PC-9 (cell line): ENCODE results near the gene TMEM134. TPM values are rescaled to one million over a fixed set of nuclear protein-coding genes. Genes with fewer than 3 reads are reported as not detected.

ENCODE experiments used
- BruUV-seq: library from RNA; stranded (reverse); fragments of 400-500 nt; replicated peaks from 2 replicates; lab custom pipeline; 2021; lab: Mats Ljungman, UMichigan
- CTCF ChIA-PET: fragments of 300-600 bp; sonication (Branson Sonifier 250); formaldehyde crosslinking; loops from one replicate; lab custom pipeline; 2022; ENCODE audit warnings: antibody characterized with exemption; lab: Charles Lee
- POLR2A ChIA-PET: fragments of 300-600 bp; sonication (Branson Sonifier 250); formaldehyde crosslinking; loops from one replicate; lab custom pipeline; 2022; ENCODE audit warnings: antibody characterized with exemption; ENCODE audit not compliant: unreplicated experiment; lab: Charles Lee
- DNase-seq, 2 experiments: peaks; one replicate each; pipeline versions ENCODE4 v3.0.0 to v3.0.0-alpha.2; 2015 to 2022; ENCODE audit warnings: mixed read lengths in 1 of 2
- H2AFZ ChIP-seq: fragments of 200-600 bp; sonication (generic); 2 replicates; pipeline ENCODE4 v1.8.1; 2017; ENCODE audit warnings: antibody characterized with exemption
- H3F3A ChIP-seq: fragments of 200-600 bp; sonication (generic); 2 replicates; pipeline ENCODE4 v1.8.1; 2017; ENCODE audit warnings: antibody characterized with exemption, mild to moderate bottlenecking, low read depth; ENCODE audit not compliant: insufficient read depth
- H3K27ac ChIP-seq: fragments of 200-600 bp; sonication (generic); 2 replicates; pipeline ENCODE4 v1.6.1; 2016; ENCODE audit warnings: mixed run types
- H3K27me3 ChIP-seq: fragments of 200-600 bp; sonication (generic); 2 replicates; pipeline ENCODE4 v1.6.1; 2016; ENCODE audit warnings: low read depth, mixed run types; ENCODE audit not compliant: insufficient read depth
- H3K36me3 ChIP-seq: fragments of 200-600 bp; sonication (generic); 2 replicates; pipeline ENCODE4 v1.6.1; 2016; ENCODE audit warnings: low read depth, mixed run types
- H3K4me1 ChIP-seq: fragments of 200-600 bp; sonication (generic); replicated peaks from 2 replicates; pipeline ENCODE4 v1.6.1; 2016; ENCODE audit warnings: mixed run types; ENCODE audit not compliant: insufficient read depth
- H3K4me2 ChIP-seq: fragments of 200-600 bp; sonication (generic); 2 replicates; pipeline ENCODE4 v1.6.1; 2017; ENCODE audit warnings: mixed run types
- H3K4me3 ChIP-seq: fragments of 200-600 bp; sonication (generic); 2 replicates; pipeline ENCODE4 v1.6.1; 2016; ENCODE audit warnings: mixed run types
- H3K79me2 ChIP-seq: fragments of 200-600 bp; sonication (generic); 2 replicates; pipeline ENCODE4 v1.6.1; 2017; ENCODE audit warnings: low read depth, mixed run types
- H3K9me2 ChIP-seq: fragments of 200-600 bp; sonication (generic); 2 replicates; pipeline ENCODE4 v1.8.1; 2017; ENCODE audit warnings: mild to moderate bottlenecking; ENCODE audit not compliant: insufficient read depth
- H3K9me3 ChIP-seq: fragments of 200-600 bp; sonication (generic); 2 replicates; pipeline ENCODE4 v1.8.1; 2016; ENCODE audit warnings: low read depth; ENCODE audit not compliant: insufficient read depth
- H4K20me1 ChIP-seq: fragments of 200-600 bp; sonication (generic); 2 replicates; pipeline ENCODE4 v1.8.1; 2017; ENCODE audit not compliant: insufficient read depth
- EZH2 ChIP-seq: fragments of 200-600 bp; sonication (generic); IDR thresholded peaks from 2 replicates; pipeline ENCODE4 v1.8.0; 2017; ENCODE audit warnings: antibody characterized with exemption, low read depth
- intact Hi-C: fragments of 100-400 bp; cut with micrococcal nuclease; formaldehyde crosslinking; loops from one replicate; pipeline ENCODE4 v1.10.0; 2022; ENCODE audit not compliant: unreplicated experiment
- total RNA-seq: library from RNA; stranded (reverse); gene quantifications from 2 replicates; pipeline ENCODE4 v1.2.3, GENCODE V29; 2021
- TF ChIP-seq, protein P1 (sequence below): fragments of 200-600 bp; sonication (generic); conservative IDR thresholded peaks from 2 replicates; pipeline ENCODE4 v1.6.1; 2017; ENCODE audit warnings: mixed run types, antibody characterized with exemption, mild to moderate bottlenecking, moderate library complexity

Gene TMEM134
- total RNA-seq, 1 experiment from 2014 or later = 85.7 TPM

DNA sequence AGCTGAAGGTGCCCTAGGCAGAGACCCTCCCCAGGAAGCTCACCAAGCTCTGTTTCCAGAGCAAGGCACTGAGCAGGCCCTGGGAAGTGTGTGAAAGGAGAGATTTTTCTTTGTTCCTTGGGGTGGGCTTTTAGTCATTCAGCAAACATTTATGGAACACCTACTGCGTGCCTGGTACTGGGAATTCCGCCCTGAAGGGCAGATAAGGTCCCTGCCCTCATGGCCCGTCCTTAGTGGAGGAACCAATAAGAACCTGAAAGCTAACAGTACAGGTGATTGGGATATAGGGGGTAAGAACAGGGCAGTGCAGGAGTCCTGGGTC, 3.9 kb downstream of the TMEM134 start:
- Histone ChIP-seq H3K9me2 (no peaks in the 10 kb centered on the region), H2AFZ (peak overlapping the region; percentile 71), H3K27me3 (no peaks in the 10 kb centered on the region), H3K27ac (peak overlapping the region; percentile 96), H3K79me2 (peaks cover 41% of the 10 kb centered on the region), H4K20me1 (no peaks in the 10 kb centered on the region), H3F3A (peaks cover 43% of the 10 kb centered on the region), H3K4me2 (peak overlapping the region; percentile 88), H3K4me3 (peak overlapping the region; percentile 93), H3K36me3 (no peaks in the 10 kb centered on the region), H3K4me1 (peaks cover 45% of the 10 kb centered on the region), H3K9me3 (no peaks in the 10 kb centered on the region)
- intact Hi-C loops = loop anchor here (5.0 kb wide), 2 partner anchors 113 to 117 kb away; partner anchors contain the start of genes GSTP1 and POLD4
- TF ChIP-seq, protein P1, sequence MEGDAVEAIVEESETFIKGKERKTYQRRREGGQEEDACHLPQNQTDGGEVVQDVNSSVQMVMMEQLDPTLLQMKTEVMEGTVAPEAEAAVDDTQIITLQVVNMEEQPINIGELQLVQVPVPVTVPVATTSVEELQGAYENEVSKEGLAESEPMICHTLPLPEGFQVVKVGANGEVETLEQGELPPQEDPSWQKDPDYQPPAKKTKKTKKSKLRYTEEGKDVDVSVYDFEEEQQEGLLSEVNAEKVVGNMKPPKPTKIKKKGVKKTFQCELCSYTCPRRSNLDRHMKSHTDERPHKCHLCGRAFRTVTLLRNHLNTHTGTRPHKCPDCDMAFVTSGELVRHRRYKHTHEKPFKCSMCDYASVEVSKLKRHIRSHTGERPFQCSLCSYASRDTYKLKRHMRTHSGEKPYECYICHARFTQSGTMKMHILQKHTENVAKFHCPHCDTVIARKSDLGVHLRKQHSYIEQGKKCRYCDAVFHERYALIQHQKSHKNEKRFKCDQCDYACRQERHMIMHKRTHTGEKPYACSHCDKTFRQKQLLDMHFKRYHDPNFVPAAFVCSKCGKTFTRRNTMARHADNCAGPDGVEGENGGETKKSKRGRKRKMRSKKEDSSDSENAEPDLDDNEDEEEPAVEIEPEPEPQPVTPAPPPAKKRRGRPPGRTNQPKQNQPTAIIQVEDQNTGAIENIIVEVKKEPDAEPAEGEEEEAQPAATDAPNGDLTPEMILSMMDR = no peak
- no peak for TF ChIP-seq EZH2
- ChIA-PET CTCF (interaction anchor here (0.8 kb wide), 1 partner anchor 112 kb away, joined by 4 read pairs; the partner anchor contains the start of gene POLD4), POLR2A (interaction anchor here (0.6 kb wide), 2 partner anchors 44 to 169 kb away, joined by 3 to 18 read pairs; no protein-coding TSS in a partner anchor)
- BruUV-seq = no TSS peak
- DNase-seq = peak; percentile 22 to 84

DNA sequence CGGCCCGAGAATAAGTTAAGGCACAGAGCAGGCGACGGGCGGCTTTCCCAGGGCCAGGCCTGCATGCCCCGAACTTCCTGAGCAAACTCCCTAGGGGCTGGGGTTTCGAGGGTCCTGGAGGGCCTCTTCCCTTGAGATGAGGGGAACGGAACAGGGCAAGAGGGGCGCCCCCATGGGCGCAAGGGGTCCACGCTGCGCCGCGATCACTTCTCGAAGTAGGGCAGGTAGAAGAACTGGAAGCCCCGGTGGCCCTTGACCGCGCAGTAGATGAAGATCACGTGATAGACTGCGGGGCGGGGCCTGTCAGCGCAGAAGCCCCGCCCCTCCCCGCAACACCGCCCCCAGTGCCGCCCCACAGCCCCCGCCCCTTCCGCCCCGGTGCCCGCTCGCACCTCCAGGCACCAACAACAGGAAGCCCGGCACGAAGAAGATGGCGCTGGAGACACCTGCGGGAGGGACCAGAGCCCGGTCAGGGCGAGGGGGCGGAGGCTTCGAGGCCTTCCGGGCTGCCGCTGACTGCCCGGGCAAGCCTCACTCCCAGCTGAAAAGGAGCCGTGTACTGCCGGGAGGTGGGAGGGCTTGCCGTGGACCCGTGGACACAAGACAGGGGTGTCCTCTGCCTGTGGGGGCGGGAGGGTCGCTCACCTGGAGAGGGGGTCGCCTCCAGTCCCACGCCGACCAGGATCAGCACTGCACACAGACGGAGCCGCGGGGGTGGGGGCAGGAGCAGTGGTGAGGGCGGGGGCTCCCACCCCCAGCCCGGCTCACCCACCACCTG, 4.5 kb downstream of the TMEM134 start:
- ChIA-PET CTCF (interaction anchor here (0.8 kb wide), 1 partner anchor 111 kb away, joined by 4 read pairs; the partner anchor contains the start of gene POLD4), POLR2A (interaction anchor here (0.6 kb wide), 1 partner anchor 43 kb away, joined by 3 read pairs; no protein-coding TSS in a partner anchor)
- H3K4me3 ChIP-seq = peak overlapping the region; percentile 93
- TSS peak; percentile 68 for BruUV-seq
- H4K20me1 ChIP-seq = no peaks in the 10 kb centered on the region
- H3K9me3 ChIP-seq = no peaks in the 10 kb centered on the region
- peak overlapping the region; percentile 96 for H3K27ac ChIP-seq
- no peaks in the 10 kb centered on the region for H3K36me3 ChIP-seq
- H3K4me2 ChIP-seq = peak overlapping the region; percentile 88
- H2AFZ ChIP-seq = peak overlapping the region; percentile 82
- intact Hi-C loops = loop anchor here (1.0 to 5.0 kb wide), 3 partner anchors 21 to 118 kb away; partner anchors contain the start of genes CORO1B, GSTP1 and POLD4
- no peaks in the 10 kb centered on the region for H3K9me2 ChIP-seq
- peaks cover 41% of the 10 kb centered on the region for H3K79me2 ChIP-seq
- peaks cover 48% of the 10 kb centered on the region for H3F3A ChIP-seq
- no peaks in the 10 kb centered on the region for H3K27me3 ChIP-seq
- TF ChIP-seq, protein P1 = no peak; the same call in 1 of the 2 replicates
- TF ChIP-seq EZH2 = no peak
- peak; percentile 91 to 95 for DNase-seq
- peaks cover 42% of the 10 kb centered on the region for H3K4me1 ChIP-seq

DNA sequence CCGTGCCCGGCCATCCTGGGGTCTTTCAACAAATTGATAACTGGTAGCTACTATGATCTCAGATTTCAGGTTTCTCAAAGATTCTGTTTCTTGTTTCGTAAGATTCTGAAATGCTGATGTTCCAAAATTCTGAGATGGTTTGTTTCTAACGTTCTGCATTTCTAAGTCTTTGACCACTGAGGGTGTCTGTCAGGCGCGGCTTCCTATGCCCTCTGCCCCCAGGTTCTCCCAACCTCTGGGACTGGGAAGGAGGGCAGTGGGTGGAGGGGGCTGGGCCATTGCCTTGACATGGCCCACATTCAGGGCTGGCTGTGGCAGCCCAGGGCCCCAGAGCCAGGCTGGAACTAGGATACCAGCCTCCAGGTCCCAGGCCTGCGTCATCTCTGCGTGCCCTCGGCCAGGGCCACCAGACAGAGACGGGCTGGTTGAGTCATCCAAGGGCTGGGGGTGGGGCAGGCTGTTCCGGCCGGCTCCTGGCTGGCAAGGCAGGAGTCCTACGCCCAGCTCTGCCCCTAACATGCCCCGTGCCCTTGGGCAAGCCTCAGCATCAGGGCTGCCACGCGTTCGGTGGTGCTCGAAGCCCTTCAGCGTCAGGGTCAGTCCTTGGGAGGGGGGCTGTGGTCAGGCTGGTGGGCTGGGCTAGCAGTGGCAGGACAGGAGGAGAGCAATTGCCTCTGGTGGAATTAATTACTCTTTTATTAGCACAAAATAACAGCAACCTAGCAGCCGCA, 5.2 kb downstream of the TMEM134 start:
- Histone ChIP-seq H3K27ac (peak overlapping the region; percentile 96), H3K27me3 (no peaks in the 10 kb centered on the region), H3F3A (peaks cover 53% of the 10 kb centered on the region), H4K20me1 (no peaks in the 10 kb centered on the region), H3K4me2 (peak overlapping the region; percentile 88), H3K4me1 (peaks cover 40% of the 10 kb centered on the region), H3K36me3 (no peaks in the 10 kb centered on the region), H3K4me3 (peak overlapping the region; percentile 93), H3K9me2 (no peaks in the 10 kb centered on the region), H2AFZ (peak overlapping the region; percentile 82), H3K79me2 (peaks cover 40% of the 10 kb centered on the region), H3K9me3 (no peaks in the 10 kb centered on the region)
- CTCF ChIA-PET = interaction anchor here (0.6 kb wide), 1 partner anchor 107 kb away, joined by 5 read pairs; no protein-coding TSS in a partner anchor
- intact Hi-C loops = loop anchor here (1.0 kb wide), 1 partner anchor 21 kb away; the partner anchor contains the start of gene CORO1B
- POLR2A ChIA-PET = no interaction called here
- BruUV-seq = TSS peak; percentile 50
- TF ChIP-seq EZH2 = no peak
- TF ChIP-seq, protein P1 = no peak
- DNase-seq = peak; percentile 88 to 91
